ENCODE data around the gene ZMYND10.

The ZMYND10 gene

DNA sequence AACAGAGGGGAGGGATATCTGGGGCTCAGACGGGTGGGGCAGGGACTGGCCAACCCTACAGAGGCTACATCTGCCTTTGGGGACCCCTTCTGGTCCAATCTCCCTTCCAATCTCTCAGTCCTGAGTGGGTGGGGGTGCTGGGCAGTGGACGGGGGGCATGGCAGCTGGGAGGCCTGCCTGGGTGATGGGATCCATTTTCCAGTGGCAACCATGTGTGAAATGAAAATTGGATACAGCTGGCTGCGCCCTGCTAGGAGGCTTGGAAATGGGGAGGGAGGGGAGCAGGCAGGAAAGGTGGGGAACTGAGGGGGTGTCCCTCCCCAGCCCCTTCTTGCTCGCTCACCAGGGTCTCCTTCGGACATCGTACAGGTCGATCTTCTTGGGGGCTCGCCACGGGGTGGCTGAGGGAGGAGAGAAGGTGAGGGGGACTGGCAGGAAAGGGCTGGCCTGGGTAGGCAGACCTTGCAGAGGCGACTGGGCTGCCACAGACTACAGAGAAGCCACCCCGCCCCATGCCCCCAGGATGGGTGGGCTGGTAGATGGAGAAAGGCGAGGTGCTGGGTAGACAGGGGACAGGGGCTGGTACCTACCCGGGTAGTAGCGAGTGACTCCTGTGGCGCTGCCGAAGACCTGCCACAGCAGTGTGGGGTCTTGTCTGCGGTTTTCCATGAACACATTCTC, 35.0 kb upstream of the ZMYND10 start:
- Histone ChIP-seq H3K4me3 (ENCODE audit: low read length) (no peak overlapping the region), H3K4me1 (ENCODE audit: control insufficient read depth, insufficient read depth, low read length) (peaks cover 3% of the 10 kb centered on the region), H3K27me3 (ENCODE audit: control insufficient read depth, insufficient read depth, low read length) (no peaks in the 10 kb centered on the region), H3K9me3 (ENCODE audit: control insufficient read depth, low read length) (no peaks in the 10 kb centered on the region), H3K9ac (ENCODE audit: low read length) (no peak overlapping the region), H3K36me3 (ENCODE audit: control insufficient read depth, insufficient read depth, low read length) (no peaks in the 10 kb centered on the region)

DNA sequence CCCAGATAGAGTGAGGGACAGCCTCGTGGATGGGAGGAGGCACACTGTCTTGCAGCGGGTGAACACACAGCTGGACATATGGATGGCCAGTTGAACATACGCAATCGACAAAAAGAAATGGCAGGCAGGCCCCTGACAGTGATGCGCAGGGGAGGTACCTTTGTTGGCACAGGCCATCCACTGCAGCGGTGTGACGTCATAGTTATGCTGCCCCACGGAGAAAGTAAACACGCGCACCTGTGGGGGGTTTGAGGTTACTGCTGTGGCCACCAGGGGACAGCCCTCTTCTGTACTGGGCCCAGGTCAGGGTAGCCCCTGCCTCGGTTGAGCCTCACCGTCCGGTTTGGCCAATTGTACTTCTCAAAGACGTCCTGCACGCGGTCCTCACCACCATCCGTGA, 33.2 kb upstream of the ZMYND10 start:
- H3K4me3 ChIP-seq (ENCODE audit: low read length) = no peak overlapping the region
- H3K4me1 ChIP-seq (ENCODE audit: control insufficient read depth, insufficient read depth, low read length) = peaks cover 3% of the 10 kb centered on the region
- no peaks in the 10 kb centered on the region for H3K36me3 ChIP-seq (ENCODE audit: control insufficient read depth, insufficient read depth, low read length)
- H3K9me3 ChIP-seq (ENCODE audit: control insufficient read depth, low read length) = no peaks in the 10 kb centered on the region
- no peaks in the 10 kb centered on the region for H3K27me3 ChIP-seq (ENCODE audit: control insufficient read depth, insufficient read depth, low read length)
- H3K9ac ChIP-seq (ENCODE audit: low read length) = no peak overlapping the region

DNA sequence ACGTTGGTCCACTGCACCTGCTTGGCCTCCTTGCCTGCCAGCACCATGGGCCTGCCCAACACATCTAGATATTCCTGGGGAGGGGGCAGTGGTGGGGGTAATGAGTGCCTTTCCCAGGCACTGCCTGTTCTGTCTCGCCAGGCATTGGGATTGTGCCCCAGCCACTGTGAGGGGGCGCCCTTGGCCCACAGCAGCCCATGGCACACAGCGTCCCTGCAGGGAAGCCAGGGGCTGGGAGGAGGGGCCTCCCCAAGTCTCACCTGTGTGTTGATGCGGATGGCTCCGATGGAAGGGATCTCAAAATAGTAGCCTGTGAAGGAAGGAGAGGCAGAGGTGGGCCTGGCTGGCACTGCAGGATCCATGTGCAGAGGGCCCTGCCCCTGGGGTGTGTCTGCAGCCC, 32.5 kb upstream of the ZMYND10 start:
- Histone ChIP-seq H3K4me3 (ENCODE audit: low read length) (no peak overlapping the region), H3K4me1 (ENCODE audit: control insufficient read depth, insufficient read depth, low read length) (peaks cover 3% of the 10 kb centered on the region), H3K27me3 (ENCODE audit: control insufficient read depth, insufficient read depth, low read length) (no peaks in the 10 kb centered on the region), H3K9me3 (ENCODE audit: control insufficient read depth, low read length) (no peaks in the 10 kb centered on the region), H3K36me3 (ENCODE audit: control insufficient read depth, insufficient read depth, low read length) (no peaks in the 10 kb centered on the region), H3K9ac (ENCODE audit: low read length) (no peak overlapping the region)

DNA sequence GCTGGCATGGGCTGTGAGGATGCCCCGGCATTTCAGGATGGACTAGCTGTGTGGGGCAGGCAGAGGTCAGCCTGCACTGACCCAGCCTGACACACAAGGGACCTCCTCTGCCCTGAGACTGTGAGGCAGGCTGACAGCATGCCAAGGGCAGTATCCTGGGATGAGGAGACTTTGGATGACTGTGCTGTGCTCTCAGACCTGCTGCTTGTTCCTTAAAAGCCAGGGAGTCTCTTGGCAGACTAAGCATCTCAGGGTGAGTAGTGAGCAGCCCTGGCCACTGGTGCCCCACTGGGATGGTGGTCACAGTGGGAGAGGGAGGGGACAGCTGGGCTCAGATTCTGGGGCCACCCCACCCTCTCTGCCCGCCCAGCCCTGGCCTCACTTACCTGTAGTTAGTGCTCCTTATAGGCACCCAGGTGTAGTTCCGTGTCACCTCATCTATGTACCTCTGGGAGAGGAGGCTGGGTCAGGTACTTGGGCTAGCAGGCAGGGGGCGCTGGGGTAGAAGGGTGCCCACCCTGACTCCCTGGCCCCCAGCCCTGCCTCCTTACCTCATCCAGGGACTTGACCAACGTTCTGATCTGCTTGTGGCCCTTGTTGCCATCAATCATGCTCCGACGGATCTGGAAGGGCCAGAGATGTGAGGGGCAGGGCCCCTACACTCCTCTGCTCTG, 29.9 kb upstream of the ZMYND10 start:
- peaks cover 4% of the 10 kb centered on the region for H3K27me3 ChIP-seq (ENCODE audit: control insufficient read depth, insufficient read depth, low read length)
- H3K36me3 ChIP-seq (ENCODE audit: control insufficient read depth, insufficient read depth, low read length) = no peaks in the 10 kb centered on the region
- H3K9me3 ChIP-seq (ENCODE audit: control insufficient read depth, low read length) = no peaks in the 10 kb centered on the region
- peaks cover 5% of the 10 kb centered on the region for H3K4me1 ChIP-seq (ENCODE audit: control insufficient read depth, insufficient read depth, low read length)
- H3K4me3 ChIP-seq (ENCODE audit: low read length) = no peak overlapping the region
- H3K9ac ChIP-seq (ENCODE audit: low read length) = no peak overlapping the region

DNA sequence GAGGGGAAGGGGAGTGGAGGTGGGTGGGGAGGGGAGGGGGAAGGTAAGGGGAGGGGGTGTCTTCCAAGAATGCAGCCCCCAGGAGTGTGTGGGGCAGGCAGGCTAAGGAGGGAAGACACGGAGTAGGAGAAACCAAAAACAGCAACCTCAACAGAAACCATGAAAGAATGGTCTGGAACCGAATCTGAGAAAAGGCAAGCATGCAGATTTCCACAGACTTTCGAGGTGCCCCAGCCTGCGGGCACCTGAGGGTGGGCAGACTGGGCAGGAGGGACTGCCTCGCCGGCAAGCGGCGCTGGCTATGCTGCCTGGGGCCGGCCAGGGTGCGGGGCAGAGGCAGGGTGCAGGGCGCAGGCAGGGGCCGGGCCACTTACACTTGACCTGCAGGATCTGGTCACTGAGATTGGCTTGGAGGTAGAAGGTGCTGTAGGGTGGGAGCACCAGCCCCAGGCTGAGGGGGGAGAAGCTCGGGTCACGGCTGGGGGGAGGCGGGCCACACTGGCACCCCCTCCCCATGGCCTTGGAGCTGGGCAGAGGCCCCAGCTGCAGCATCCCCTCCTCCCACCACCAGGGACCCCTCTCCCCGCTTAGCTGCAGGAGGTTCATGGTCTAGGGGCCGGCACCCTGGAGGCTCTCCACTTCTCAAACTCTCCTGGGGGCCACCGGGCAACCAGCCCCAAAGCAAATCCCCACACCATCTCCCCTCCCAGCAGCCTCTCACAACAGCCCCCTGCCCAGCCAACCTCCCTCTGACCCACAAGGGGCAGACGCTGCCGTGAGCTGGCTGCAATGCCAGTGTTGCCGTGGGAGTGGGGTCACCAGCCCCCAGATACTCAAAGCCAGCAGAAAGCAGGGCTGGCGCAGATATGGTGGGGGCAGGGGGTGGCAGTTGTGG, 29.1 kb upstream of the ZMYND10 start:
- H3K9me3 ChIP-seq (ENCODE audit: control insufficient read depth, low read length) = no peaks in the 10 kb centered on the region
- H3K27me3 ChIP-seq (ENCODE audit: control insufficient read depth, insufficient read depth, low read length) = peaks cover 4% of the 10 kb centered on the region
- no peak overlapping the region for H3K9ac ChIP-seq (ENCODE audit: low read length)
- H3K4me3 ChIP-seq (ENCODE audit: low read length) = no peak overlapping the region
- H3K4me1 ChIP-seq (ENCODE audit: control insufficient read depth, insufficient read depth, low read length) = peaks cover 5% of the 10 kb centered on the region
- H3K36me3 ChIP-seq (ENCODE audit: control insufficient read depth, insufficient read depth, low read length) = no peaks in the 10 kb centered on the region

DNA sequence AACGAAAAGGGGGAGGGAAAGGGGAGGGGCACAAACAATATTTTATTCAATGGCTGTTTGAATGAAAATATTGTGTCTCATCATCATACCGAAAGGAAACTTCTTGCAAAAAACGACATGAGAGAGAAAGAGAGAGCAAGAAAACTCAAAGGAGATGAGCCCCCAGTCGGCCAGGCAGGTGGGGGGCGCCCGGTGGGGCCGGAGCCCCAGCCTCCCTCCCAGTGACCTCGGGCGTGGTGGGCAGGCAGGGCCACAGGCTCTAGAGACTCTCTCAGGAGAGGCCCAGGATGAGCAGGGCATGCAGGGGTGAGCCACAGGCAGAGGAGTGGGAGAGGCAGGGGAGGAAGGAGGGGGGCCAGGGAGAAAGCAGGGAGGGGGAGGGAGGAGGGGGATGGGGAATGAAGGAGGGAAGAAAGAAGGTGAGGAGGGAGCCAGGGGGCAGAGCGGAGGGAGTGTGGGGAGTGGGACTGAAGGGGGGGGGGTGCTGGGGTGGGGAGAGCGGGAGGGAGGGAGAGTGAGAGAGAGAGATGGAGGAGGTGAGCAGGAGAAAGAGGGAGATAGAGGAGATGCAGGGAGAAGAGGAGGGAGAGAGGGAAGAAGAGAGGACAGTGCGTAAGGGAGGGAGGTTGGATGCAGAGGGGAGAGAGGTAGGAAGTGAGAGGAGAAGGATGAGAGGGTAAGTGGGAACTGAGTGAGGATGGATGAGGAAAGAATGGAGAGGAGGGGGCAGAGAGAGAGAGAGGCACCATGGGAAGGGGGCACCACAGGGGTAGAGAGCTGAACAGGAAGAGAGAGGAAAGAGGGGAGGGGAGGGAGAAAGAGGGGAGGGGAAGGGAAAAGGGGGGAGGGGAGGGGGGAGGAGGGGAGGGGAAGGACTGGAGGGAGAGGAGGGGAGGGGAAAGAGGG, 27.9 kb upstream of the ZMYND10 start:
- H3K4me3 ChIP-seq (ENCODE audit: low read length) = no peak overlapping the region
- H3K9me3 ChIP-seq (ENCODE audit: control insufficient read depth, low read length) = no peaks in the 10 kb centered on the region
- H3K36me3 ChIP-seq (ENCODE audit: control insufficient read depth, insufficient read depth, low read length) = no peaks in the 10 kb centered on the region
- H3K27me3 ChIP-seq (ENCODE audit: control insufficient read depth, insufficient read depth, low read length) = peaks cover 4% of the 10 kb centered on the region
- H3K4me1 ChIP-seq (ENCODE audit: control insufficient read depth, insufficient read depth, low read length) = peaks cover 5% of the 10 kb centered on the region
- H3K9ac ChIP-seq (ENCODE audit: low read length) = no peak overlapping the region

DNA sequence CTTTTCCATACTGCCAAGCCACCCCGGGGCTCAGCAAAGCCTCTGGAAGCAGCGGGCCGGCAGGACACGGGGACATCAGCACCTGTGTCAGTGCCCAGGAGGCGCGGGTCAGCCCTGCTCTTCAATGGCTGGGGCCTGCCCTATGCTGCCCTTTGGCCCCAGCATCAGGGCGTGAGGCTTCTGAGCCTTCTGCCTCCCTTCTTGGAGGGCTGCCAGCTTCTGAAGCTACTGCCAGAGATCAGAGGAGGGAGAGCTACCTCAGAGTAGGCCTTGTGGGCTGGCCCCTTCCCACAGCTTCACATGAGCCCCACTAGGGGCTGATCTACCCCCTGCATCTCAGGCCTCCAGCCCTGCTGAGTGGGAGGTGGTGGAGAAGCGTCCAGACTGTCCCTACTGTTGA, 26.8 kb upstream of the ZMYND10 start:
- Histone ChIP-seq H3K36me3 (ENCODE audit: control insufficient read depth, insufficient read depth, low read length) (no peaks in the 10 kb centered on the region), H3K9me3 (ENCODE audit: control insufficient read depth, low read length) (no peaks in the 10 kb centered on the region), H3K4me3 (ENCODE audit: low read length) (no peak overlapping the region), H3K9ac (ENCODE audit: low read length) (no peak overlapping the region), H3K27me3 (ENCODE audit: control insufficient read depth, insufficient read depth, low read length) (peaks cover 4% of the 10 kb centered on the region), H3K4me1 (ENCODE audit: control insufficient read depth, insufficient read depth, low read length) (peaks cover 5% of the 10 kb centered on the region)

DNA sequence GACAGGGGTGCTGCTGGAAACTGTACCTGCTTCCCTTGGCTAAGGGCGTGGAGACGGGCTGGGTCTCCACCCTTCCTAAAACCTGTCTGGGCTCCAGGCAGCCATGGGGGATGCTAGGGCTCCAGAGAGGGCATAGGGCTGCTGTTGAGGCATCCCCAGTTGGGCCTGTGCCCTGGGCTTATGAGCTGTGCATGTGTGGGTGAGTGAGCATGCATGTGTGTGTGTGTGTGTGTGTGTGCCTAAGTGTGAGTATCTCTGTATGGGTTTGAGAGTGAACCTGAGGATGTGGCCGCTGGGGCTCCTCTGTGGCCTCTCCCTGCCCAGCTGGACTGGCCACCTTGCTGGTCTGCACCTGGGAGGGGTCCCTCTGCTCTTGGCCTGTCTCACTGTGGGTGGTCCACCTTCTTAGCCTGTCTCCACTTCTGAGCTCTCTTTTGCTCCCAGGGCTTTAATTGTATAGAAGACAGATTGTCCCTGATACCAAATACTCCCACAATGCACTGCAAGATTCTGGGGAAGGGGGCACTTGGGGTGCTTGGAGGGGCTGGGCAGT, 25.7 kb upstream of the ZMYND10 start:
- H3K4me1 ChIP-seq (ENCODE audit: control insufficient read depth, insufficient read depth, low read length) = peaks cover 7% of the 10 kb centered on the region
- H3K4me3 ChIP-seq (ENCODE audit: low read length) = no peak overlapping the region
- no peak overlapping the region for H3K9ac ChIP-seq (ENCODE audit: low read length)
- H3K27me3 ChIP-seq (ENCODE audit: control insufficient read depth, insufficient read depth, low read length) = peaks cover 4% of the 10 kb centered on the region
- H3K9me3 ChIP-seq (ENCODE audit: control insufficient read depth, low read length) = no peaks in the 10 kb centered on the region
- H3K36me3 ChIP-seq (ENCODE audit: control insufficient read depth, insufficient read depth, low read length) = no peaks in the 10 kb centered on the region

DNA sequence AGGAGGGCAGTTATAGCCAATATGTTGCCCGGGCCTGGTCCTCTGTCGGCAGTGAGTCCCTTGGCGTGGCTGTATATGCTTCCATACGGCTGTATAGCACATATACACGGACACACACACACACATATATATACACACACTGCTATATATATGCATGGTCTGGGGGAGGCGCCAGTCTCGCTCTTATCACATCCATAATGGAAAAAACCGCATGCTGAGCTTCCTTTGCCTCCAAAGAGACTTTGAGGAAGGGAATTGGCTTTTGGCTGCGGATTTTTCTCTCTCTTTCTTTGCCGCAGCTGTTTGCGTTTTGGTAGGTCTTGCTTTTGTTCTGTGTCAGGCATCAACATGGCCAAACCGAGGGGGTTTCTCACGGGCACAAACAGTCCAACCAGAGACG, 25.1 kb upstream of the ZMYND10 start:
- no peak overlapping the region for H3K9ac ChIP-seq (ENCODE audit: low read length)
- no peaks in the 10 kb centered on the region for H3K36me3 ChIP-seq (ENCODE audit: control insufficient read depth, insufficient read depth, low read length)
- peaks cover 14% of the 10 kb centered on the region for H3K4me1 ChIP-seq (ENCODE audit: control insufficient read depth, insufficient read depth, low read length)
- H3K9me3 ChIP-seq (ENCODE audit: control insufficient read depth, low read length) = no peaks in the 10 kb centered on the region
- peaks cover 4% of the 10 kb centered on the region for H3K27me3 ChIP-seq (ENCODE audit: control insufficient read depth, insufficient read depth, low read length)
- no peak overlapping the region for H3K4me3 ChIP-seq (ENCODE audit: low read length)

DNA sequence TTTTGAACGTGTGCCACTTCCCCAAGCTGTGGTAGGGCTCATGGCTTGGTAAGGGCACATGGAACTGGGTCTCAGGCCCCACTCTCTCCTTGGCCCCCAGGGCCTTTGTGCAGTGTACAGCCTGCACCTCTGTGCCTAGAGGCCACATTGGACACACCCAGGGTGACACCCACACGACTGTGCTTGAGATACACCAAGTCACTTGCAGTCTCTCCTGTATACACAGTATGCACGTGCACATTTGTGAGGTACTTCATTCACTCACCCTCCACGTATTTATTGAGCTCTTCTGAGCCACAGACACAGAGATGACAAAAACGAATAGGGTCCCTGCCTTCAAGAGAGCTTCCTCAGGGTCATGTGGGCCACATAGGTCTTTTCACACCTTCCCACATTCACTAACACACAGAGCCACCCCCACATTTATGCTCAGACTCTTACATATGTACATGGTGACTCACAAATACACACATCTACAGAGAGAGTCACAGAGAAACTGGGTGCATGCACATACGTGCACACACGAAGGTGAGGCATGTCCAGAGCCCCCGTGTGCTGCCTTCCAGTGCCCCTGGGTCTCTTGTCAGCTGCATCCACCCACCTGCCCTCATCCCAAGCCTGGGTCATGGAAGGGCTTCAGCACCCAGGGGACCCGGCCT, 23.6 kb upstream of the ZMYND10 start:
- Histone ChIP-seq H3K4me1 (ENCODE audit: control insufficient read depth, insufficient read depth, low read length) (peaks cover 22% of the 10 kb centered on the region), H3K27me3 (ENCODE audit: control insufficient read depth, insufficient read depth, low read length) (peaks cover 4% of the 10 kb centered on the region), H3K9me3 (ENCODE audit: control insufficient read depth, low read length) (no peaks in the 10 kb centered on the region), H3K9ac (ENCODE audit: low read length) (no peak overlapping the region), H3K36me3 (ENCODE audit: control insufficient read depth, insufficient read depth, low read length) (no peaks in the 10 kb centered on the region), H3K4me3 (ENCODE audit: low read length) (no peak overlapping the region)

DNA sequence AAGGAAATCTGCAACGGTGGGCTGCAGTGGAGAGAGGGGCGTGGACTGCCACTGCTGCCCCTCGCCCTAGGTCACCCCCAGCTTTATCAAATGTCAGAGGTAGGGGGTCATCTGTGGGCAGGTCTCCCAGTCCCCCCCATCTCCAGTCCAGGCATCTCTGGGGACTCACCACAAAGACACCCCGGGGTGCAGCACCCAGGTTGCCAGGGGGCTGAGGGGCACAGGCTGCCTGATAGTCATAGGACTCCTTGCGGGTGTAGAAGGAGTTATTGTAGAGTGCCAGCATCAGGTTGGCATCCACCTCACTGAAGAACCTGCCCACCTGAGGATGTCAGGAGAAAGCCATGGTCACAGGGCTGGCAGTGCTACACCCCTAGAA, 20.3 kb upstream of the ZMYND10 start:
- peaks cover 19% of the 10 kb centered on the region for H3K4me1 ChIP-seq (ENCODE audit: control insufficient read depth, insufficient read depth, low read length)
- H3K9me3 ChIP-seq (ENCODE audit: control insufficient read depth, low read length) = no peaks in the 10 kb centered on the region
- H3K9ac ChIP-seq (ENCODE audit: low read length) = peak overlapping the region; percentile 86
- peak overlapping the region; percentile 49 for H3K4me3 ChIP-seq (ENCODE audit: low read length)
- no peaks in the 10 kb centered on the region for H3K27me3 ChIP-seq (ENCODE audit: control insufficient read depth, insufficient read depth, low read length)
- no peaks in the 10 kb centered on the region for H3K36me3 ChIP-seq (ENCODE audit: control insufficient read depth, insufficient read depth, low read length)
